Activated CD4-positive, alpha-beta T cell treated with anti-CD3 and anti-CD28 coated beads for 36 hours (primary cell): ENCODE results near the gene NAB2. TPM values are rescaled to one million over a fixed set of nuclear protein-coding genes. Genes with fewer than 3 reads are reported as not detected.

Experiments used
- ATAC-seq: fragments of 200-7000 bp; cut with Tn5 transposase; one replicate; pipeline ENCODE4 v1.10.0; 2021; ENCODE audit warnings: mild to moderate bottlenecking, moderate library complexity
- CTCF ChIA-PET: fragments of 350-600 bp; sonication (Branson Sonifier 250); formaldehyde crosslinking; loops from one replicate; lab custom pipeline; 2021; ENCODE audit warnings: antibody characterized with exemption; lab: Charles Lee
- POLR2A ChIA-PET: fragments of 350-600 bp; sonication (Branson Sonifier 250); formaldehyde crosslinking; loops from one replicate; lab custom pipeline; 2021; ENCODE audit warnings: antibody characterized with exemption, inconsistent platforms; lab: Charles Lee
- DNase-seq: peaks from one replicate; pipeline ENCODE4 v3.0.0-alpha.2; 2020
- H3K27ac Mint-ChIP-seq: one replicate; pipeline ENCODE4 v1.8.0; 2021; ENCODE audit warnings: mixed read lengths
- H3K27me3 Mint-ChIP-seq: one replicate; pipeline ENCODE4 v1.8.0; 2021; ENCODE audit warnings: mixed read lengths
- H3K36me3 Mint-ChIP-seq: one replicate; pipeline ENCODE4 v1.8.0; 2021; ENCODE audit warnings: low read depth, mixed read lengths
- H3K4me1 Mint-ChIP-seq: one replicate; pipeline ENCODE4 v1.8.0; 2021; ENCODE audit warnings: mixed read lengths
- H3K4me3 Mint-ChIP-seq: one replicate; pipeline ENCODE4 v1.8.0; 2021; ENCODE audit warnings: mild to moderate bottlenecking, moderate library complexity, mixed read lengths
- H3K9me3 Mint-ChIP-seq: one replicate; pipeline ENCODE4 v1.8.0; 2021; ENCODE audit warnings: low read depth, mixed read lengths
- intact Hi-C, 2 experiments: fragments of 100-400 bp; cut with DNase I in 1 of 2; cut with micrococcal nuclease in 1 of 2; formaldehyde crosslinking; loops; one replicate each; pipeline versions ENCODE4 v1.14.2 to v1.15.1; 2022 to 2024; cut with DNase I, micrococcal nuclease
- total RNA-seq, 2 experiments: library from RNA; stranded (reverse); gene quantifications; one replicate each; pipeline ENCODE4 v1.2.3, GENCODE V29; 2021

NAB2 gene
- total RNA-seq, 2 experiments from 2014 or later, result 46.8 to 48.6 TPM

DNA sequence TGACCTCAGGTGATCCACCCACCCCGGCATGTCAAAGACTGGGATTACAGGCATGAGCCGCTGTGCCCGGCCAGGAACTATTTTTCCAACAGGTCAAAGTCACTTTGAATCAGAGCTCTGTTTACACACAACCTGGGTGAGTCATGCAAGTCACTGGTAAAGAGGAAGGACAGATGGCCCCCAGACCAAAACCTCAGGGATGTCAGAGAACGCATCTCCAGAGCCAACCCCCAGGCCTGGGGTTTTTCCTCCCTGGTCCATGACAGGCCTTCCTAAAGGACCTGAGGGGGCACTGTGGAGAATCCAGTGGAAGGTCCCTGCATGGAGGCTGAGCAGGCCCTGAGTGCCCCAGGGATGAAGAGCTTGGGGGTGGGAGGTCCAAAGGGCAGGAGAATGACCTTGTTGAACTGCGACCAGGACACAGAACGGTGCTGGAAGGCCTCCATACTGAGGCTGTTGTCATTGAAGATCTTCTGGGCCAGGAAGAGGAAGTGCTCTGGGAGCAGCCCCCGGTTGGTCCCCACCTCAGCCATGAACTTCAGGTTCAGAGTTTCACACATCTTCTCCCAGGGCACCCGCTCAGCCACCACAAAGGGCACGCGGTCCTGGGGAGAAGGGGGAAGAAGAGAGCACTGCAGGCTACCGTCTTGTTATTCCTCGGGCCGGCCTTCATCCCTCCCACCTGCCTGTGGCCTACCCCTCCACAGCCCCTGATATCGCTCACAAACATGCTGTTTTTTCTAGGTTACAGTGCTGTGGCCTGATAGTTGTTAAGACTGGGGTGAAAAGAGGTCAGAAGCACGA, 13.2 kb downstream of the NAB2 start:
- Mint-ChIP-seq H3K9me3 (no peaks in the 10 kb centered on the region), H3K36me3 (peaks cover 72% of the 10 kb centered on the region), H3K4me1 (peaks cover 46% of the 10 kb centered on the region), H3K27me3 (no peaks in the 10 kb centered on the region), H3K4me3 (no peak overlapping the region), H3K27ac (peak overlapping the region; percentile 58)
- DNase-seq, result no peak
- ChIA-PET POLR2A (no interaction called here), CTCF (interaction anchor here (4.4 to 24.0 kb wide), 2 partner anchors 9 to 30 kb away, joined by 21 to 411 read pairs; partner anchors contain the start of genes NEMP1 and STAT6)
- no peak for ATAC-seq
- intact Hi-C loops, result no loop called here

DNA sequence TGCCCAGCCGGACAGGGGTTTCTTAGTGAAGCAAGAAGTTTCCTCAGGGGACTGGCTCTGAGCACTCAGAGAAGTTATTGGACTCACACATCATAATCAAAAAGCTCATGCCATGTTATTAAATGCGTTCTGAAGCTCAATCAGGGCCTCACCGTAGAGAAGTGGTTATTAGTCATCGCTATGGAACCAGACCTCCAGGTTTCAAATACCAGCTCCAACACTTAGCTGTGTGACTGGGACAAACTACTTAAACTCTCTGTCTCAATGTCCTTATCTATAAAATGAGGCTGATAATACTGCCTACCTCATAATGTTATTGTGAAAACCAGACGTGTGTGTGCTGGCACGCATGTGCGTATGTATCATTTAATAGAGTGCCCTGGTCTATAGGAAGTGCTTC, 14.9 kb downstream of the NAB2 start:
- Mint-ChIP-seq H3K4me1 (peaks cover 63% of the 10 kb centered on the region), H3K9me3 (no peaks in the 10 kb centered on the region), H3K36me3 (peaks cover 75% of the 10 kb centered on the region), H3K4me3 (no peak overlapping the region), H3K27me3 (no peaks in the 10 kb centered on the region), H3K27ac (peak overlapping the region; percentile 38)
- ATAC-seq (peak; percentile 43), DNase-seq (no peak)
- POLR2A ChIA-PET, result interaction anchor here (0.9 kb wide), 1 partner anchor 8 kb away, joined by 3 read pairs; no protein-coding TSS in a partner anchor
- CTCF ChIA-PET, result interaction anchor here (0.7 to 24.0 kb wide), 7 partner anchors 8 to 101 kb away, joined by 3 to 411 read pairs (median 4); partner anchors contain the start of gene NEMP1
- intact Hi-C loops, result no loop called here

DNA sequence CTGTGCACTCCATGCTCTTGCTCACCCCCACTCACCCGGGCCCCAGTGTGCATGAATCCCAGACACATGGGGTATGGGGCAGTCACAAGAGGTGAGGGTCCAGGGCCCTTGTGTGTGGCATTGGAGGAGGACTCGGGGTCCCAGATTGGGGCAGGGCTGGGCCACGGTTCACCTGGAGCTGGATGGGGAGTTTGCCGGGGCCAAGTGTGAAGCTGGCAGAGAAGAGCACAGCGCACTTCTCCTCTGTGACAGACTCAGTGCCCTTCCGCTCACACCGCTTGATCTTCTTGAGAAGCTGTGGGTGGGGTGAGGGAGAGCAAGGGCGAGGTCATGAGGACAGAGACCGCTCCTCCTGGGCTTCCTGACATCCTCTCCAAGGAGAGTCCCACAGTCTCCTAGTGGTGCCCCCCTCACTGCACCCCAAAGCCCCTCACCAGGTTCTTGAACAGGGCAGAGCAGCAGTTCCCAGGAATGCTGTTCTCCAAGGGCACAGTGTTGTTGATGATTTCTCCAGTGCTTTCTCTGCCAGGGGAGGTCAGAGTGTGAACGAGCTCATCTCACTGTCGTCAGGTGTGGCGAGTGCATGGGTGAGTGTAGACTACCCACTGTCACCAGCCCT, 15.5 kb downstream of the NAB2 start:
- ATAC-seq (no peak), DNase-seq (no peak)
- intact Hi-C loops, result no loop called here
- Mint-ChIP-seq H3K27me3 (no peaks in the 10 kb centered on the region), H3K4me1 (peaks cover 65% of the 10 kb centered on the region), H3K4me3 (no peak overlapping the region), H3K27ac (peak overlapping the region; percentile 38), H3K9me3 (no peaks in the 10 kb centered on the region), H3K36me3 (peaks cover 71% of the 10 kb centered on the region)
- ChIA-PET CTCF (interaction anchor here (0.6 to 24.0 kb wide), 8 partner anchors 8 to 102 kb away, joined by 3 to 411 read pairs (median 4); partner anchors contain the start of gene NEMP1), POLR2A (interaction anchor here (0.9 kb wide), 1 partner anchor 8 kb away, joined by 3 read pairs; no protein-coding TSS in a partner anchor)

DNA sequence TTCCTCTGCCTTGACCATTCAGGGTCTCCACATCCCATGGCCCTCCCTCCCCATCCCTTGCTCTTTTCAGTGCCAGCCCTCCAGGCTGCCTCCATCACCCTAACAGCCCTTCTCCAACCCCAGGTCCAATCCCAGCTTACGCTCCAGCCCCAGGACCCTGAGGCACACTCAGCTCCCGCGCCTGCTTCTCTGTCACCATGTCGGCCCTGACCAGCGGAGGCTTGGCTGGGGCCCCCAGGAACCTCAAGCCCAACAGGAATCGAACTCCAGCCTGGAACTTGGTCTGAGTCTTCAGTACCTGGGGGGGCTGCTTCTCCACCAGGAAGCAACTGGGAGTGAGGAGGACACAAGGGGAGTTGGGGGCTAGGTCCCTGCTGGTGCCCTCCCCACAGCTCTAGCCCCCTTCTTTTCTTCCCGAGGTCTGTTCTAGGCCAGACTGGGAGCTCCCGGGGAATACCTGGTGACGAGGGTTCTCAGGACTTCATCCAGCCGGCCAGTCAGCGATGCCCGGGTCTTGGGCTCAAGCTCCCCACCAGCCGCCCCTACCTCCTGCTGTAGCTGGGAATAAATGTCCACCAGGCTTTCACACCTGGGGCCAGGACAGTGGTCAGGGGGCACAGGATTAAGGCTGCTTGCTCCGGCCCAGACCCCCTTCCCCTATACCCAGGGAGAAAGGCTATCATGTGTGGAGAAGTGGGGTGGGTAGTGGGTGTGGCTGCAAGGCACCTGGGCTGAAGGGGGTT, 16.3 kb downstream of the NAB2 start:
- intact Hi-C loops, result no loop called here
- peaks cover 71% of the 10 kb centered on the region for H3K36me3 Mint-ChIP-seq
- H3K4me1 Mint-ChIP-seq, result peaks cover 72% of the 10 kb centered on the region
- no peak overlapping the region for H3K4me3 Mint-ChIP-seq
- H3K27me3 Mint-ChIP-seq, result no peaks in the 10 kb centered on the region
- H3K9me3 Mint-ChIP-seq, result no peaks in the 10 kb centered on the region
- DNase-seq (no peak), ATAC-seq (no peak)
- H3K27ac Mint-ChIP-seq, result peak overlapping the region; percentile 38
- ChIA-PET POLR2A (no interaction called here), CTCF (interaction anchor here (2.6 to 24.0 kb wide), 2 partner anchors 18 to 33 kb away, joined by 12 to 411 read pairs; partner anchors contain the start of gene NEMP1)

DNA sequence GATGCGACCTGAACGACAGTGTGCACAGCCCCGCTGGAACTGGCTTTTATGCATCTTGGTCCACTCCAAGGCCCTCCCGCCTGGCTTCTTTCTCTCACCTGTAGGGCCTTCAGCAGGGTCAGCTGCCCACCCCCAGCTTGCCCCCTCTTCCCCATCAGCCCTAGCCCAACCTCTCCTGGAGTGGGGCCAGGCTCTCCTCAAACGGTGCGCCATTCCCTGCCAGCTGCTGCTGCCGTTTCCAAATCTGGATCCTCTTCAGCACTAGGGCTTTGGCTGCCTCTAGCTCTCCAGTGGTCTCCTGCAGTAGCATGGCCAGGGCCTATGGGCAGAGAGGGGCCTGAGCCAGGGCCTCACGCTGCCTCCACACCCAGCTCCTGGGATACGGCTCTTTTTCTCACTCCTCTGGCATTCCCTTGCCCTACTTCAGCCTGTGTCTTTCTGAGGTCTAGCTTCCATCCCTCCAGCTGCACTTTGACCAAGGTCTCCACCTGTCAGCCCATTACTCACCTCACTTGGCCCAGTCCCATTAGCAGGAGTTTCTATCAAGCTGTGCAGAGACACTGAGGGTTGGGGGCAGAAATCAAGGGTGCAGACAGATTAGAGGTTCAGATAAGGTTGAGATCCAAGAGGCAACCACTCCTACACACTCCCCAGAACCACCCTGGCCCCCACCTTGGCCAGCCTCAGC, 17.3 kb downstream of the NAB2 start:
- H3K4me3 Mint-ChIP-seq, result no peak overlapping the region
- no peaks in the 10 kb centered on the region for H3K27me3 Mint-ChIP-seq
- peaks cover 75% of the 10 kb centered on the region for H3K36me3 Mint-ChIP-seq
- no peak for ATAC-seq
- intact Hi-C loops, result no loop called here
- POLR2A ChIA-PET, result no interaction called here
- H3K4me1 Mint-ChIP-seq, result peaks cover 70% of the 10 kb centered on the region
- CTCF ChIA-PET, result interaction anchor here (1.9 to 24.0 kb wide), 3 partner anchors 10 to 34 kb away, joined by 6 to 411 read pairs (median 12); partner anchors contain the start of gene NEMP1
- DNase-seq, result no peak
- no peak overlapping the region for H3K27ac Mint-ChIP-seq
- H3K9me3 Mint-ChIP-seq, result no peaks in the 10 kb centered on the region

DNA sequence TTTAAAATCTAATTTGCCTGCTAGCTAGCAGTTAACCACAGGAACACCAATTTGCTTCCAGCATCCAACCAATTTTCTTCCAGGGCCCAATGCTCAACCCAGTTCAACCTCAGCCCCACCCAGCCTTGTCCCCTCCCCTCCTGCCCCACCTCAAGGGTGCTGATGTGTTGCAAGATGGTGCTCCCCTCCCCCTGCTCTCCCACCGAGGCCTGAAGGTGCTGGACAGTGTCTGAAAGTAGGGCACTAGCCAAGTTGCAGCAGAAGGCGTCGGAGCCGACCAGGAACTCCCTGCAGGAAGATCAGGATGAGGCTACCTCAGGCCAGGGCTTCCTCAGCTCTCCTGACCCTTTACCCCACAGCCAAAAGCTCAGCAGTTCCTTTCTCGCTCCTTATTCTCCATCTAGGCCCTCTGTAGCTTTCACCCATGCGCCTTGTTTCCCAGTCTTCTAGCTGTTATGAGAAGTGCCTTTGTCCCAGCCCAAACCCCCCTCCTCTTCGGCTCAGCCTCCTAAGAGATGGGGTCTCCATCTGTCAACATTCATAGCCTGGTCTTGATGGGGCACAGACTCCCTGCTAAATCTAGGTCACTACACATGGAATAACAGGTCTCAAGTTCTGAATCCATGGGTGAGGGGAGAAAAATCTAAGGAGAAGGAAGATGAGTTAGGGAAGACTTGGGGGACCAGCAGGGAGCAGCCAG, 18.7 kb downstream of the NAB2 start:
- ChIA-PET POLR2A (interaction anchor here (1.2 kb wide), 1 partner anchor 38 kb away, joined by 3 read pairs; no protein-coding TSS in a partner anchor), CTCF (interaction anchor here (1.1 to 24.0 kb wide), 7 partner anchors 8 to 346 kb away, joined by 3 to 411 read pairs (median 4); partner anchors contain the start of gene NEMP1)
- no peaks in the 10 kb centered on the region for H3K9me3 Mint-ChIP-seq
- H3K27ac Mint-ChIP-seq, result peak overlapping the region; percentile 81
- intact Hi-C loops, result no loop called here
- peaks cover 69% of the 10 kb centered on the region for H3K4me1 Mint-ChIP-seq
- H3K27me3 Mint-ChIP-seq, result no peaks in the 10 kb centered on the region
- peaks cover 67% of the 10 kb centered on the region for H3K36me3 Mint-ChIP-seq
- ATAC-seq (no peak), DNase-seq (no peak)
- H3K4me3 Mint-ChIP-seq, result peak overlapping the region; percentile 22

DNA sequence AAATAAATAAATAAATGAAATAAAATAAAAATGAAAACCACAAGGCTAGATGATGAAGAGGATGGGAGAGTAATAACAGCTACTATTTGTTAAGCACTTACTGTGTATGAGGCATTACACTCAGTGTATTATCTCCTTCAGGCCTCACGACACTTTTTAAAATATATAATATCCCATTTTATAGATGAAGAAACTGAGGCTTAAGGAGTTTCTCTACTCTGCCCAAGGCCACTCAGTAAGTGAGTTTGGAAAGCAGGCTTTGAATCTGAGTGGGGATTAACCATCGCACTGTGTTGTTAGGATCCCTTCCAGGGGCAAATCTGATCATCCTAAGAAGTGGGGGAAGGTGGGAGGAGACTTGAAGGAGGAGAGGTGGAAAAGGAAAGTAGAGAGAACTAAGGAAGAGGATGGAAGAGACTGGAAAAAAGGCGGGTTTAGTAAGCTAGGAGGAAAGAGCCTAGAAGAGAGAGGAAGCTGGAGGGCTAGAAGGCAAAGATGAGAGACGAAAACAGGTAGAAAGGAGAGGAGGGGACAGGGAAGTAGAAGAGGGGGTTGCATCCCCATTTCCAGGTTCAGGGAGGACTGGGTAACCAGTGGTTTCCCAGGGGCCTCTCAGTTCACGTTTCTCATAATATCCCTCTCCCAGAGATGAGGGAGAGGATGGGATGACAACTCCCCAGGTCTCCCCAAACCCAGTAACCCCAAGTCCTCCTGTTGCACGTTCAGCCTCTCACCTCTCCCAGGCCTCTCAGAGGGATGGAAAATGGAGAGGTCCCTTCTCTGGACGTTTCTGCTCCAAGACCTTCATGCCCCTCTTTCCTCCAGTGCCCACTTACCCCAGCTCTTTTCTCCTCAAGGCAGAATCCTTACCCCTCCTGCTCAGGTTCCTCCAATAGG, 20.5 kb downstream of the NAB2 start:
- ChIA-PET POLR2A (interaction anchor here (0.7 to 3.0 kb wide), 4 partner anchors 18 to 349 kb away, joined by 3 to 15 read pairs (median 3); partner anchors contain the start of genes LRP1 and NAB2), CTCF (interaction anchor here (0.7 to 24.0 kb wide), 9 partner anchors 9 to 347 kb away, joined by 3 to 411 read pairs (median 13); partner anchors contain the start of gene NEMP1)
- Mint-ChIP-seq H3K4me3 (peak overlapping the region; percentile 98), H3K36me3 (peaks cover 56% of the 10 kb centered on the region), H3K27me3 (no peaks in the 10 kb centered on the region), H3K4me1 (peaks cover 63% of the 10 kb centered on the region), H3K9me3 (no peaks in the 10 kb centered on the region), H3K27ac (peak overlapping the region; percentile 97)
- intact Hi-C loops, result loop anchor here (1.0 to 5.0 kb wide), 5 partner anchors 15 to 473 kb away; partner anchors contain the start of genes PRIM1 (in 1 of the 2) and PTGES3 (in 1 of the 2)
- ATAC-seq, result no peak
- DNase-seq, result no peak

DNA sequence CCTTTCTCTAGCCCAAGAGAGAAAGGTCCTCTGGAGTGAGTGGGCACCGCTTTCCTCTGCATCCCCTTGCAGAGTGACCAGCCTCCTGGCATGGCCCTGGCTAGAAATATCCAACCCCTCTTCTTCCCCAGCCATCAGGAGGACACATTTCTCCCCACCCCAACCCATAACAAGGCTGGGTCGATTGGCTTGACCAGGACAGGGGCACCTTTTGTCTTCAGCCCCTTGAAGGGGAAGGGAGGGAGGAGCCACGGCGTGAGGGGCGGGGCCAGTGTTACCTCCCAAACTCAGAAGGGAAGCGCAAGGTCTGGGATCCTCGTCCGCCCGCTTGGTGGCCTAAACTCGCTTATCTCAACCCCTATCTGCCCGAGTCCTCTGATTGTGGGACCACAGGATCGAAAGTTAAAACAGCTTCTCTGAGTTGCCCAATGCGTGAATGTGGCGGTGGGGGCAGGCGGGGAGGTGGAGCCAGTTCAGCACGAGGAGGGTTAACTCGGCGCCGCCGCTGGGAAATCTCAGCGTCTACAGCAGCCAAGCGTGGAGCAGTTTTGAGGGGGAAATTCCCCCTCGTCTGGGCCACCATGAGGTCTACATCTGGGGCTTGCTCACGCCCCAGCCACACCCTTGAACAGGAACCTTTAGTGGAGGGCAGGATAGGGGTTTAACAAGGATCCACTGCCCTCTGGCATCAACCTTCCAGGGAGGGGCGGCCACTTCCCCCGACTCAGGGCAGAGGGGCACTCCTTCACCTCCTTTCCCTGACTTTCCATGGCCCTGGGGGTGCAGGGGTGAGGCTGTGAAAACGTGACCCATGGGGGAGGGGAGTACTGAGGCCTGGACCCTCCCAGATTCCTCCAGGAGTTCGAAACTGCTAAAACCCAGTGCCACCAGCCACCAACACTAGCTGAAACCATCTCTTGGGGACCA, 21.5 kb downstream of the NAB2 start:
- H3K4me1 Mint-ChIP-seq, result peaks cover 56% of the 10 kb centered on the region
- H3K9me3 Mint-ChIP-seq, result no peaks in the 10 kb centered on the region
- peak overlapping the region; percentile 97 for H3K27ac Mint-ChIP-seq
- peak overlapping the region; percentile 98 for H3K4me3 Mint-ChIP-seq
- intact Hi-C loops, result loop anchor here (1.0 to 5.0 kb wide), 7 partner anchors 16 to 474 kb away; partner anchors contain the start of genes PRIM1 (in 1 of the 2) and PTGES3 (in 1 of the 2)
- H3K27me3 Mint-ChIP-seq, result no peaks in the 10 kb centered on the region
- peaks cover 50% of the 10 kb centered on the region for H3K36me3 Mint-ChIP-seq
- DNase-seq, result peak; percentile 87
- ATAC-seq, result peak; percentile 39
- ChIA-PET CTCF (interaction anchor here (0.6 to 24.0 kb wide), 27 partner anchors 10 to 362 kb away, joined by 3 to 411 read pairs (median 11); partner anchors contain the start of genes LRP1, NEMP1, SHMT2 and ZBTB39), POLR2A (interaction anchor here (0.6 to 3.0 kb wide), 9 partner anchors 11 to 425 kb away, joined by 3 to 35 read pairs (median 5); partner anchors contain the start of genes LRP1, NAB2, NEMP1 and PTGES3)
